HepG2 (cell line): Measurements from ENCODE around the gene AMIGO1. TPM values are rescaled to one million over a fixed set of nuclear protein-coding genes. Genes with fewer than 3 reads are reported as not detected.
A peak's percentile ranks its signal among the peaks of the same experiment; 100 is the strongest.

ENCODE experiments used
- ATAC-seq: fragments of 200-7000 bp; cut with Tn5 transposase; 3 replicates; pipeline ENCODE4 v1.9.1; 2020; ENCODE audit warnings: mild to moderate bottlenecking, moderate library complexity
- BruUV-seq: library from RNA; stranded (reverse); fragments of 400-500 nt; replicated peaks from 2 replicates; lab custom pipeline; 2021; lab: Mats Ljungman, UMichigan
- CTCF ChIA-PET: fragments of 300-600 bp; formaldehyde crosslinking; extraction: SDS; loops from one replicate; lab custom pipeline; 2021; ENCODE audit warnings: low total read pairs, inconsistent platforms, low intra/inter-chr PET ratio; lab: Yijun Ruan, JAX
- POLR2A ChIA-PET: fragments of 350-600 bp; sonication (Branson Sonifier 250); formaldehyde crosslinking; loops from one replicate; lab custom pipeline; 2020; ENCODE audit warnings: antibody characterized with exemption, inconsistent platforms; lab: Yijun Ruan, JAX
- DNase-seq: peaks from one replicate; pipeline ENCODE4 v3.0.0-alpha.2; 2015; ENCODE audit warnings: low spot score
- FAIRE-seq: peaks from 3 replicates; lab custom pipeline; 2011; peaks lifted over from hg19 to GRCh38; lab: Jason Lieb, UNC
- H2AFZ ChIP-seq: one replicate; pipeline ENCODE4 v1.6.1; 2011; ENCODE audit warnings: low read length, inconsistent platforms
- H3K27ac ChIP-seq: fragments of 300-600 bp; 3 replicates; pipeline ENCODE4 v1.8.0; 2011; ENCODE audit warnings: mixed run types, mild to moderate bottlenecking, mixed read lengths, low read length, inconsistent platforms; ENCODE audit not compliant: insufficient read depth; ENCODE audit errors: extremely low read length
- H3K27me3 ChIP-seq, 2 experiments: fragments of 200-600 bp in 1 of 2; 2 replicates in 1 of 2; 3 replicates in 1 of 2; pipeline versions ENCODE4 v1.6.0 to v1.8.0; 2011; ENCODE audit warnings: low read length in 2 of 2, mild to moderate bottlenecking in 2 of 2, moderate library complexity in 2 of 2, inconsistent platforms in 1 of 2; ENCODE audit not compliant: insufficient read depth in 2 of 2, control insufficient read depth in 1 of 2
- H3K36me3 ChIP-seq, 2 experiments: fragments of 200-600 bp in 1 of 2; replicated peaks in 1 of 2; 2 replicates in 1 of 2; 3 replicates in 1 of 2; pipeline versions ENCODE4 v1.5.1 to v1.8.0; 2011; ENCODE audit warnings: low read length in 2 of 2, inconsistent platforms in 1 of 2; ENCODE audit not compliant: insufficient read depth in 2 of 2, control insufficient read depth in 1 of 2
- H3K4me1 ChIP-seq: 2 replicates; pipeline ENCODE4 v1.5.1; 2012; ENCODE audit warnings: low read length, inconsistent platforms; ENCODE audit not compliant: insufficient read depth
- H3K4me2 ChIP-seq: 2 replicates; pipeline ENCODE4 v1.6.0; 2011; ENCODE audit warnings: low read depth, low read length, inconsistent platforms
- H3K4me3 ChIP-seq, 3 experiments: fragments of 200-600 bp in 1 of 3; sonication (generic), shearing (Covaris generic) in 1 of 3; replicated peaks in 1 of 3; 2 replicates each; pipeline ENCODE4 v1.5.1; 2011 to 2016; ENCODE audit warnings: low read length in 3 of 3, inconsistent platforms in 2 of 3, low read depth in 2 of 3, mild to moderate bottlenecking in 2 of 3, control low read depth in 1 of 3, mixed read lengths in 1 of 3; ENCODE audit not compliant: insufficient read depth in 1 of 3
- H3K79me2 ChIP-seq: one replicate; pipeline ENCODE4 v1.6.1; 2011; ENCODE audit warnings: low read length, inconsistent platforms; ENCODE audit not compliant: insufficient read depth
- H3K9ac ChIP-seq: 2 replicates; pipeline ENCODE4 v1.6.0; 2011; ENCODE audit warnings: mild to moderate bottlenecking, low read depth, low read length, inconsistent platforms; ENCODE audit not compliant: insufficient read depth
- H3K9me3 ChIP-seq: 2 replicates; pipeline ENCODE4 v1.5.1; 2012; ENCODE audit warnings: mild to moderate bottlenecking, low read length
- H4K20me1 ChIP-seq: 2 replicates; pipeline ENCODE4 v1.6.0; 2011; ENCODE audit warnings: inconsistent platforms, mild to moderate bottlenecking, low read length, moderate library complexity; ENCODE audit not compliant: insufficient read depth
- CTCF ChIP-seq: sonication (generic); formaldehyde crosslinking; IDR thresholded peaks from 2 replicates; pipeline ENCODE4 v1.5.0; 2020; ENCODE audit warnings: mild to moderate bottlenecking, missing genetic modification reagents, moderate library complexity
- LBX2 ChIP-seq: sonication (generic); formaldehyde crosslinking; IDR thresholded peaks from 2 replicates; pipeline ENCODE4 v1.5.0; 2020; ENCODE audit warnings: missing genetic modification reagents, mild to moderate bottlenecking, borderline replicate concordance
- RAD21 ChIP-seq: fragments of 450-650 bp; formaldehyde crosslinking; IDR thresholded peaks from 2 replicates; pipeline ENCODE4 v1.5.0; 2020; ENCODE audit warnings: mild to moderate bottlenecking
- SMC3 ChIP-seq: IDR thresholded peaks from 2 replicates; pipeline ENCODE4 v1.6.1; 2011; ENCODE audit warnings: low read length, improper control_type of control experiment
- STAG1 ChIP-seq: sonication (generic); formaldehyde crosslinking; IDR thresholded peaks from 2 replicates; pipeline ENCODE4 v1.4.0; 2020; ENCODE audit warnings: missing genetic modification reagents
- ZBTB33 ChIP-seq: sonication (generic); formaldehyde crosslinking; IDR thresholded peaks from 2 replicates; pipeline ENCODE4 v1.4.0; 2020; ENCODE audit warnings: missing genetic modification reagents
- WGBS: methylation state at CpG from one replicate; pipeline ENCODE4 v1.1.6; 2017; ENCODE audit warnings: low lambda C conversion rate; 5-methylcytosine and 5-hydroxymethylcytosine counted together
- in situ Hi-C: cut with HindIII; loops from 2 replicates; pipeline ENCODE4 v1.10.0; 2017; ENCODE audit warnings: low pct_unique_long_range_greater_than_20kb; ENCODE audit not compliant: extremely low pct_ligation_motif_present
- intact Hi-C: fragments of 100-400 bp; cut with micrococcal nuclease; formaldehyde crosslinking; loops from one replicate; pipeline ENCODE4 v1.10.0; 2022; ENCODE audit not compliant: unreplicated experiment
- polyA plus RNA-seq, 8 experiments: library from polyadenylated mRNA; depleted of rRNA in 3 of 8; stranded (reverse) in 7 of 8; unstranded in 1 of 8; fragments of >200 nt; fragmentation: Illumina TruSeq in 4 of 8; extraction: Trizol in 4 of 8; gene quantifications; 2 replicates each; pipeline versions ENCODE4 v1.2.1 to v1.2.3, GENCODE V29; 2011 to 2016; ENCODE audit warnings: low read depth in 4 of 8, missing spikeins in 1 of 8, mixed read lengths in 1 of 8; ENCODE audit not compliant: insufficient read depth in 1 of 8
- total RNA-seq, 5 experiments: library from RNA; depleted of rRNA; stranded (reverse); fragments of >200 nt; fragmentation: Illumina TruSeq; extraction: Trizol; gene quantifications; 2 replicates each; pipeline ENCODE4 v1.2.3, GENCODE V29; 2016; ENCODE audit warnings: low read depth in 1 of 5

AMIGO1 gene
- total and polyA plus RNA-seq, 2 of the 13 experiments (the other 11 are each of a cell fraction or from before 2014, with no cell fraction given): 0.40 to 1.3 TPM

GRCh38 chr1:109498161-109498801 lies 11.2 kb downstream of the AMIGO1 start:
- Histone ChIP-seq H3K79me2 (no peaks in the 10 kb centered on the region), H3K27ac (no peak overlapping the region), H3K9me3 (no peaks in the 10 kb centered on the region), H3K9ac (no peak overlapping the region), H2AFZ (no peak overlapping the region), H3K4me2 (no peak overlapping the region), H3K4me3 (no peak overlapping the region), H4K20me1 (no peaks in the 10 kb centered on the region), H3K4me1 (peaks cover 14% of the 10 kb centered on the region), H3K27me3 (no peaks in the 10 kb centered on the region), H3K36me3 (peaks cover 2 to 6% of the 10 kb centered on the region in 2 experiments; a peak in 2 of 5 replicates)
- DNase-seq (no peak), FAIRE-seq (no peak), ATAC-seq (peak; percentile 26)
- TF ChIP-seq STAG1: peak; percentile 43
- no peak for TF ChIP-seq LBX2 (CRISPR knock-in tag)
- TF ChIP-seq SMC3: peak; percentile 68; the same call in 1 of the 2 replicates
- no peak for TF ChIP-seq ZBTB33 (CRISPR knock-in tag)
- TF ChIP-seq RAD21 (CRISPR knock-in tag): peak; percentile 77
- peak; percentile 75 for TF ChIP-seq CTCF (CRISPR knock-in tag)
- 82% methylated on average over 12 of the region's 12 CpGs for WGBS
- in situ Hi-C loops (no loop called here), intact Hi-C loops (loop anchor here (1.0 kb wide), 1 partner anchor 34 kb away; no protein-coding TSS in a partner anchor)
- ChIA-PET POLR2A (no interaction called here), CTCF (interaction anchor here (0.7 to 5.1 kb wide), 2 partner anchors 31 to 34 kb away, joined by 3 to 81 read pairs; no protein-coding TSS in a partner anchor)
- BruUV-seq: no TSS peak
